Left ventricle myocardium inferior (tissue), 1 donor: ENCODE results near the gene BMPR1B. TPM values are rescaled to one million over a fixed set of nuclear protein-coding genes. Genes with fewer than 3 reads are reported as not detected.

Experiments
- DNase-seq: peaks from one replicate; pipeline ENCODE4 v3.0.0-alpha.2; 2020
- H3K27ac ChIP-seq: fragments of 200-600 bp; replicated peaks from 2 replicates; pipeline ENCODE4 v1.8.0; 2021
- H3K27me3 ChIP-seq: fragments of 200-600 bp; 2 replicates; pipeline ENCODE4 v1.8.0; 2021; ENCODE audit warnings: low read depth
- H3K36me3 ChIP-seq: fragments of 200-600 bp; 2 replicates; pipeline ENCODE4 v1.8.0; 2021
- H3K4me1 ChIP-seq: fragments of 200-600 bp; 2 replicates; pipeline ENCODE4 v1.8.0; 2021
- H3K4me3 ChIP-seq: fragments of 200-600 bp; 2 replicates; pipeline ENCODE4 v1.8.0; 2021; ENCODE audit warnings: mild to moderate bottlenecking, moderate library complexity
- H3K9me3 ChIP-seq: fragments of 200-600 bp; replicated peaks from 2 replicates; pipeline ENCODE4 v1.8.0; 2021
- CTCF ChIP-seq: fragments of 200-600 bp; IDR thresholded peaks from 2 replicates; pipeline ENCODE4 v1.8.0; 2021; ENCODE audit warnings: antibody characterized with exemption, mild to moderate bottlenecking, borderline replicate concordance
- intact Hi-C: fragments of 100-400 bp; cut with micrococcal nuclease; formaldehyde crosslinking; loops from one replicate; pipeline ENCODE4 v1.11.0; 2022
- total RNA-seq: library from RNA; stranded (reverse); fragmentation: NEBNext Ultra II Directional; extraction: Animal tissue kit (Norgen Biotek cat#: 25700); gene quantifications from one replicate; pipeline ENCODE4 v1.2.1, GENCODE V29; 2021
- donor health status: DM: no; HTN: yes; CAD: no; lungs with severe emphysema.

Gene BMPR1B
- total RNA-seq, 1 donor from 2014 or later, result 3.0 TPM

- no peak for DNase-seq
Observed at GRCh38 chr4:94911106-94911505, 153.4 kb downstream of the BMPR1B start.

GRCh38 chr4:94912606-94913005 lies 154.9 kb downstream of the BMPR1B start:
- Histone ChIP-seq H3K36me3 (no peaks in the 10 kb centered on the region), H3K9me3 (peaks cover 20% of the 10 kb centered on the region), H3K27me3 (peaks cover 3% of the 10 kb centered on the region), H3K4me3 (no peak overlapping the region), H3K4me1 (no peaks in the 10 kb centered on the region), H3K27ac (no peak overlapping the region)
- DNase-seq, result no peak
- no peak for TF ChIP-seq CTCF
- intact Hi-C loops, result no loop called here

More at GRCh38 chr4:94911106-94911505, 153.4 kb downstream of the BMPR1B start:
- Histone ChIP-seq H3K27ac (no peak overlapping the region), H3K9me3 (peaks cover 5% of the 10 kb centered on the region), H3K36me3 (no peaks in the 10 kb centered on the region), H3K4me3 (no peak overlapping the region), H3K4me1 (no peaks in the 10 kb centered on the region), H3K27me3 (peaks cover 8% of the 10 kb centered on the region)
- TF ChIP-seq CTCF, result no peak
- intact Hi-C loops, result no loop called here

- peaks cover 22% of the 10 kb centered on the region for H3K9me3 ChIP-seq
- DNase-seq, result no peak
- H3K4me1 ChIP-seq, result no peaks in the 10 kb centered on the region
- no peak for TF ChIP-seq CTCF
- intact Hi-C loops, result no loop called here
- H3K27ac ChIP-seq, result no peak overlapping the region
- no peaks in the 10 kb centered on the region for H3K27me3 ChIP-seq
- H3K4me3 ChIP-seq, result no peak overlapping the region
- no peaks in the 10 kb centered on the region for H3K36me3 ChIP-seq
Observed at GRCh38 chr4:94913316-94913715, 155.6 kb downstream of the BMPR1B start.

GRCh38 chr4:94917146-94917545 lies 159.4 kb downstream of the BMPR1B start:
- no peak for DNase-seq
- Histone ChIP-seq H3K9me3 (peaks cover 22% of the 10 kb centered on the region), H3K27me3 (no peaks in the 10 kb centered on the region), H3K4me3 (no peak overlapping the region), H3K4me1 (no peaks in the 10 kb centered on the region), H3K27ac (no peak overlapping the region), H3K36me3 (no peaks in the 10 kb centered on the region)
- intact Hi-C loops, result no loop called here
- TF ChIP-seq CTCF, result no peak

- TF ChIP-seq CTCF, result no peak
- H3K27me3 ChIP-seq, result no peaks in the 10 kb centered on the region
Observed at GRCh38 chr4:94918543-94918942, 160.8 kb downstream of the BMPR1B start.

GRCh38 chr4:94920369-94920768 lies 162.6 kb downstream of the BMPR1B start:
- no peaks in the 10 kb centered on the region for H3K4me1 ChIP-seq
- intact Hi-C loops, result no loop called here
- DNase-seq, result no peak
- H3K9me3 ChIP-seq, result peaks cover 22% of the 10 kb centered on the region
- TF ChIP-seq CTCF, result no peak
- H3K27me3 ChIP-seq, result no peaks in the 10 kb centered on the region
- no peak overlapping the region for H3K4me3 ChIP-seq
- H3K27ac ChIP-seq, result no peak overlapping the region
- no peaks in the 10 kb centered on the region for H3K36me3 ChIP-seq

More at GRCh38 chr4:94918543-94918942, 160.8 kb downstream of the BMPR1B start:
- Histone ChIP-seq H3K36me3 (no peaks in the 10 kb centered on the region), H3K4me1 (no peaks in the 10 kb centered on the region), H3K27ac (no peak overlapping the region), H3K9me3 (peaks cover 22% of the 10 kb centered on the region), H3K4me3 (no peak overlapping the region)
- no peak for DNase-seq
- intact Hi-C loops, result no loop called here
